Endodermal cell (in vitro differentiated cells): Measurements from ENCODE around the gene GSTP1. TPM values are rescaled to one million over a fixed set of nuclear protein-coding genes. Genes with fewer than 3 reads are reported as not detected.

Source experiments
- DNase-seq: peaks from one replicate; pipeline ENCODE4 v3.0.0-alpha.2; 2017
- H3K27ac ChIP-seq: 2 replicates; pipeline ENCODE4 v1.5.1; 2013; ENCODE audit warnings: mild to moderate bottlenecking, low read depth, low read length, moderate library complexity
- H3K27me3 ChIP-seq: 2 replicates; pipeline ENCODE4 v1.6.1; 2013; ENCODE audit warnings: mild to moderate bottlenecking, low read length, moderate library complexity; ENCODE audit not compliant: insufficient read depth, control insufficient read depth, poor library complexity, severe bottlenecking
- H3K36me3 ChIP-seq: 2 replicates; pipeline ENCODE4 v1.7.0; 2013; ENCODE audit warnings: mild to moderate bottlenecking, low read length, moderate library complexity; ENCODE audit not compliant: control insufficient read depth, insufficient read depth
- H3K4me1 ChIP-seq: one replicate; pipeline ENCODE4 v1.7.0; 2013; ENCODE audit warnings: low read length; ENCODE audit not compliant: control insufficient read depth, insufficient read depth
- H3K4me3 ChIP-seq: 2 replicates; pipeline ENCODE4 v1.5.1; 2013; ENCODE audit warnings: mild to moderate bottlenecking, low read length, moderate library complexity
- H3K9ac ChIP-seq: 2 replicates; pipeline ENCODE4 v1.6.1; 2013; ENCODE audit warnings: mild to moderate bottlenecking, low read length, moderate library complexity; ENCODE audit not compliant: poor library complexity, severe bottlenecking; ENCODE audit errors: extremely low read depth
- H3K9me3 ChIP-seq: 2 replicates; pipeline ENCODE4 v1.6.1; 2013; ENCODE audit warnings: mild to moderate bottlenecking, low read length, moderate library complexity; ENCODE audit not compliant: control insufficient read depth
- H3K27ac Mint-ChIP-seq: 2 replicates; pipeline ENCODE4 v1.8.0; 2020; ENCODE audit warnings: mixed read lengths
- H3K27me3 Mint-ChIP-seq: 2 replicates; pipeline ENCODE4 v1.8.0; 2021; ENCODE audit warnings: mild to moderate bottlenecking, mixed read lengths; ENCODE audit not compliant: insufficient read depth
- H3K36me3 Mint-ChIP-seq: 2 replicates; pipeline ENCODE4 v1.8.0; 2020; ENCODE audit warnings: low read depth, mixed read lengths
- H3K4me1 Mint-ChIP-seq: 2 replicates; pipeline ENCODE4 v1.8.0; 2020; ENCODE audit warnings: mixed read lengths
- H3K4me3 Mint-ChIP-seq: 2 replicates; pipeline ENCODE4 v1.8.0; 2020; ENCODE audit warnings: mild to moderate bottlenecking, moderate library complexity, mixed read lengths
- H3K9me3 Mint-ChIP-seq: 2 replicates; pipeline ENCODE4 v1.8.0; 2020; ENCODE audit warnings: mild to moderate bottlenecking, mixed read lengths
- WGBS, 2 experiments: methylation state at CpG; one replicate each; pipeline versions ENCODE4 v1.1.5 to v1.1.7; 2013; ENCODE audit warnings: missing lambda C conversion rate in 2 of 2, mixed read lengths in 1 of 2; ENCODE audit not compliant: insufficient coverage in 1 of 2, insufficient read length in 1 of 2; 5-methylcytosine and 5-hydroxymethylcytosine counted together
- total RNA-seq, 2 donors: library from RNA; stranded (reverse); fragmentation: NEBNext Ultra II Directional in 1 of 2; extraction: Animal tissue kit (Norgen Biotek cat#: 25700) in 1 of 2; gene quantifications; 2 replicates in 1 of 2; 3 replicates in 1 of 2; pipeline ENCODE4 v1.2.1, GENCODE V29; 2021
- TF ChIP-seq, protein P1 (sequence below): fragments of 200-600 bp; sonication (generic); conservative IDR thresholded peaks from 2 replicates; pipeline ENCODE4 v1.5.0; 2021; ENCODE audit warnings: antibody characterized with exemption, mild to moderate bottlenecking

GSTP1 gene
- total RNA-seq, 2 donors from 2014 or later, result 1,359 to 1,473 TPM

DNA sequence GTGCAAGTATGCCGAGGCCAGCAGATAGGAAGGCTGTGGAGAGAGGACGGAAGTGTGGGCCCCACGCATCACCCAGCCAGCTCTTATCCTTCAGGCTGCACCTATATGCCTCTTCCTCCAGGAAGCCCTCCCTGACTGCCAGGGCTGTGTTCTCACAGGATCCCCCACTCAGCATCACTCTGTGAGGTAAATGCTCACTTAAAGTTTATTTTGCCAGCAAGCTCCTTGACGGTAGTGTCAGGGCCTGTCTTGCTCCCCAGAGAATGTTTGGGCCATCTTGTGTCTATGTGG lies 51.6 kb downstream of the GSTP1 start:
- Histone ChIP-seq H3K9ac (no peak overlapping the region), H3K9me3 (no peaks in the 10 kb centered on the region), H3K27ac (no peak overlapping the region), H3K36me3 (no peaks in the 10 kb centered on the region), H3K4me3 (no peak overlapping the region), H3K4me1 (peaks cover 8% of the 10 kb centered on the region), H3K27me3 (peaks cover 2% of the 10 kb centered on the region)
- no peak for DNase-seq
- Mint-ChIP-seq H3K9me3 (no peaks in the 10 kb centered on the region), H3K4me3 (no peak overlapping the region), H3K4me1 (peaks cover 7% of the 10 kb centered on the region), H3K27ac (no peak overlapping the region), H3K27me3 (peaks cover 3% of the 10 kb centered on the region), H3K36me3 (no peaks in the 10 kb centered on the region)
- WGBS, 2 experiments, result 92 to 94% methylated on average over 1 to 4 of the region's 4 CpGs
- TF ChIP-seq, protein P1, sequence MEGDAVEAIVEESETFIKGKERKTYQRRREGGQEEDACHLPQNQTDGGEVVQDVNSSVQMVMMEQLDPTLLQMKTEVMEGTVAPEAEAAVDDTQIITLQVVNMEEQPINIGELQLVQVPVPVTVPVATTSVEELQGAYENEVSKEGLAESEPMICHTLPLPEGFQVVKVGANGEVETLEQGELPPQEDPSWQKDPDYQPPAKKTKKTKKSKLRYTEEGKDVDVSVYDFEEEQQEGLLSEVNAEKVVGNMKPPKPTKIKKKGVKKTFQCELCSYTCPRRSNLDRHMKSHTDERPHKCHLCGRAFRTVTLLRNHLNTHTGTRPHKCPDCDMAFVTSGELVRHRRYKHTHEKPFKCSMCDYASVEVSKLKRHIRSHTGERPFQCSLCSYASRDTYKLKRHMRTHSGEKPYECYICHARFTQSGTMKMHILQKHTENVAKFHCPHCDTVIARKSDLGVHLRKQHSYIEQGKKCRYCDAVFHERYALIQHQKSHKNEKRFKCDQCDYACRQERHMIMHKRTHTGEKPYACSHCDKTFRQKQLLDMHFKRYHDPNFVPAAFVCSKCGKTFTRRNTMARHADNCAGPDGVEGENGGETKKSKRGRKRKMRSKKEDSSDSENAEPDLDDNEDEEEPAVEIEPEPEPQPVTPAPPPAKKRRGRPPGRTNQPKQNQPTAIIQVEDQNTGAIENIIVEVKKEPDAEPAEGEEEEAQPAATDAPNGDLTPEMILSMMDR, result no peak

Other genes starting within 250 kb of the GSTP1 start
- gene POLD4, start 230.3 kb upstream of the GSTP1 start, total RNA-seq, result 10 to 100 TPM; 40.7 to 47.6 TPM
- gene CLCF1, start 210.2 kb upstream of the GSTP1 start, total RNA-seq, result 1 to 10 TPM; 3.6 to 4.8 TPM
- 10 to 100 TPM; 28.3 to 41.4 TPM for gene RAD9A, start 191.8 kb upstream of the GSTP1 start, total RNA-seq
- 100 to 1,000 TPM; 182 to 212 TPM for gene PPP1CA, start 182.0 kb upstream of the GSTP1 start, total RNA-seq
- gene TBC1D10C, start 179.7 kb upstream of the GSTP1 start, total RNA-seq, result under 1 TPM in 1 of 2 donors, not detected in 1; 0.20 TPM
- gene CARNS1, start 168.1 kb upstream of the GSTP1 start, total RNA-seq, result 1 to 10 TPM; 1.6 to 2.2 TPM
- 10 to 100 TPM; 47.0 to 51.8 TPM for gene RPS6KB2, start 155.3 kb upstream of the GSTP1 start, total RNA-seq
- gene PTPRCAP, start 146.1 kb upstream of the GSTP1 start, total RNA-seq, result 1 to 10 TPM in 1 of 2 donors, not detected in 1; 2.1 TPM
- gene CORO1B, start 140.3 kb upstream of the GSTP1 start, total RNA-seq, result 100 to 1,000 TPM; 112 to 131 TPM
- gene GPR152, start 131.1 kb upstream of the GSTP1 start, total RNA-seq, result not detected
- gene CABP4, start 128.5 kb upstream of the GSTP1 start, total RNA-seq, result not detected
- 10 to 100 TPM; 67.4 to 87.8 TPM for gene TMEM134, start 114.6 kb upstream of the GSTP1 start, total RNA-seq
- gene AIP, start 100.8 kb upstream of the GSTP1 start, total RNA-seq, result 10 to 100 TPM; 27.6 to 33.8 TPM
- gene PITPNM1, start 78.4 kb upstream of the GSTP1 start, total RNA-seq, result 100 to 1,000 TPM in 1 of 2 donors, 10 to 100 TPM in 1; 94.6 to 104 TPM
- gene CDK2AP2, start 75.7 kb upstream of the GSTP1 start, total RNA-seq, result 10 to 100 TPM; 30.6 to 47.6 TPM
- gene CABP2, start 60.4 kb upstream of the GSTP1 start, total RNA-seq, result not detected
- 100 to 1,000 TPM; 135 to 160 TPM for gene NDUFV1, start 23.1 kb downstream of the GSTP1 start, total RNA-seq
- 10 to 100 TPM in 1 of 2 donors, 1 to 10 TPM in 1; 9.5 to 13.1 TPM for gene NUDT8, start 46.1 kb downstream of the GSTP1 start, total RNA-seq
- gene TBX10, start 56.0 kb downstream of the GSTP1 start, total RNA-seq, result not detected
- under 1 TPM; 0.20 to 0.71 TPM for gene ACY3, start 66.9 kb downstream of the GSTP1 start, total RNA-seq
- not detected for gene ALDH3B2, start 90.8 kb downstream of the GSTP1 start, total RNA-seq